ENCODE data around the gene DRAP1. TPM values are rescaled to one million over a fixed set of nuclear protein-coding genes. Genes with fewer than 3 reads are reported as not detected.
"Not testable (repeated sequence)": the region's sequence is repeated elsewhere in the genome, so short reads cannot be mapped to it uniquely, and the experiment has no call there.

The DRAP1 gene
- total and polyA plus RNA-seq, 9 of the 15 experiments (the other 6 are each of a cell fraction or from before 2014, with no cell fraction given): 9.6 to 200 (median 92.9) TPM

- BruUV-seq (replicated peaks); H3K4me2 ChIP-seq (ENCODE audit: insufficient read depth, low read length); H3K36me3 ChIP-seq (ENCODE audit: control insufficient read depth, insufficient read depth, low read length); intact Hi-C loops (cut with micrococcal nuclease); H3K79me2 ChIP-seq (ENCODE audit: control insufficient read depth, insufficient read depth, low read length); H2AFZ ChIP-seq (ENCODE audit: low read depth, low read length); H3K27me3 ChIP-seq (ENCODE audit: control insufficient read depth in 2 of 2, insufficient read depth in 2 of 2, low read length in 2 of 2); ATAC-seq; POLR2A ChIA-PET; H3K9me3 ChIP-seq (replicated peaks; ENCODE audit: control insufficient read depth, insufficient read depth, low read depth, low read length); H3K9ac ChIP-seq (ENCODE audit: insufficient read depth in 1 of 2, low read depth in 2 of 2, low read length in 2 of 2); H3K27ac ChIP-seq (ENCODE audit: extremely low read depth, low read depth, low read length); DNase-seq (ENCODE audit: extremely low read depth in 1 of 4, low spot score in 3 of 4); H3K4me3 ChIP-seq; H4K20me1 ChIP-seq (replicated peaks; ENCODE audit: control insufficient read depth, insufficient read depth, low read length); H3K9me1 ChIP-seq (ENCODE audit: control insufficient read depth, insufficient read depth, low read length); CTCF ChIA-PET (ENCODE audit: low intra/inter-chr PET ratio); in situ Hi-C loops (cut with MboI); FAIRE-seq: not testable (repeated sequence)
- WGBS (ENCODE audit: insufficient coverage, low coverage, missing lambda C conversion rate): 69% methylated on average over 4 of the region's 5 CpGs
- H3K4me1 ChIP-seq (replicated peaks in 1 of 2; ENCODE audit: control insufficient read depth in 2 of 2, insufficient read depth in 2 of 2, low read length in 2 of 2): peaks cover 0 to 20% of the 10 kb centered on the region in 2 experiments; a peak in 2 of 5 replicates
- TF ChIP-seq C11orf30 (IDR thresholded peaks at IDR 0.05; ENCODE audit: low read depth): peak; percentile 60; the same call in 1 of the 2 replicates
- peak; percentile 29; the same call in 1 of the 2 replicates for TF ChIP-seq MAFF (IDR thresholded peaks at IDR 0.05; ENCODE audit: low read length)
- TF ChIP-seq ZNF316 (IDR thresholded peaks at IDR 0.05): peak; percentile 72
Measured at GRCh38 chr11:65950711-65951110, 31.5 kb downstream of the DRAP1 start.

GRCh38 chr11:65951641-65952040, 32.4 kb downstream of the DRAP1 start:
- H3K9me3 ChIP-seq (replicated peaks; ENCODE audit: control insufficient read depth, insufficient read depth, low read depth, low read length); H3K27me3 ChIP-seq (ENCODE audit: control insufficient read depth in 2 of 2, insufficient read depth in 2 of 2, low read length in 2 of 2); H3K27ac ChIP-seq (ENCODE audit: extremely low read depth, low read depth, low read length); DNase-seq (ENCODE audit: extremely low read depth in 1 of 4, low spot score in 3 of 4); H2AFZ ChIP-seq (ENCODE audit: low read depth, low read length); H3K79me2 ChIP-seq (ENCODE audit: control insufficient read depth, insufficient read depth, low read length); H3K4me3 ChIP-seq; ATAC-seq; H4K20me1 ChIP-seq (replicated peaks; ENCODE audit: control insufficient read depth, insufficient read depth, low read length); intact Hi-C loops (cut with micrococcal nuclease); CTCF ChIA-PET (ENCODE audit: low intra/inter-chr PET ratio); H3K9ac ChIP-seq (ENCODE audit: insufficient read depth in 1 of 2, low read depth in 2 of 2, low read length in 2 of 2); in situ Hi-C loops (cut with MboI); H3K4me2 ChIP-seq (ENCODE audit: insufficient read depth, low read length); H3K9me1 ChIP-seq (ENCODE audit: control insufficient read depth, insufficient read depth, low read length); FAIRE-seq; H3K36me3 ChIP-seq (ENCODE audit: control insufficient read depth, insufficient read depth, low read length); BruUV-seq (replicated peaks): not testable (repeated sequence)
- H3K4me1 ChIP-seq (replicated peaks in 1 of 2; ENCODE audit: control insufficient read depth in 2 of 2, insufficient read depth in 2 of 2, low read length in 2 of 2): peaks cover 0 to 18% of the 10 kb centered on the region in 2 experiments; a peak in 2 of 5 replicates
- 4% methylated on average over 2 of the region's 3 CpGs for WGBS (ENCODE audit: insufficient coverage, low coverage, missing lambda C conversion rate)
- POLR2A ChIA-PET: interaction anchor here (1.2 kb wide), 1 partner anchor 10 kb away, joined by 3 read pairs; the partner anchor contains the start of gene SART1
